ENCODE data around the gene PNPLA1.

Gene PNPLA1

DNA sequence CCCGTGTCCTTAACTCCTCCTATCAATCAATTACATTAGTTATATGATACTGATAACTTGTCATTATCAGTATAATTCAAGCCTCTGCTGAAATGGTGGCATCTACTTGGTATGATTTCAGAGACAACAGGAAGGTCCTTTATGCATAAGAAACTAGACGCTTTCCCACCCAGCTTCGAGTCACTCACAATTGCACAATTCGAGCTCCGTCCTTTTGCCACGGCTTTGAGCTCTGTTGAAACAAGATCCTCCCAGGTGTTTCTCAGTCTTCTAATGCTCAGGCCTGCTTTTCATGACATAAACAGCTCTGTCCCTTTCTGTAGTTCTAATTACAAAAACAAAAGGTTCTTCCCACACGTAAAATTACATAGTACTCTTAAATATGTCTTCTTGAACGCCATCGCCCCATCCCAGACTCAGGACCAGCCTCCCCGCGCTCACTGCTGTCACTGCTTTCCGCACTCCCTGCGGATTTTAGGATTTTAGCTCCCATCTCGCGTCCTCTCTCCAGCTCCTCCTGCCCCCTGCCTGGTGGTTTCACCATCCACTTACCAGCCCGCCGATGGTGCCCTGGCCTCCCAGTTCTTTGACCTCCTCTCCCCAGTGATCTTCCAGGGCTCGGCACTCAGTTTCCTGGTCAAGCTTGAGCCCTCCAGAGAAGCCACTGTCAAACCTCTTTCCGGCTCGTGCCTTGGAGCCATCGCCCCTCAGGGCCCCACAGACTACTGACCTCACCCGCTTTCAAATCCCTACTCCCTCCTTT is 23.2 kb upstream of the PNPLA1 start:
- no peak for DNase-seq

DNA sequence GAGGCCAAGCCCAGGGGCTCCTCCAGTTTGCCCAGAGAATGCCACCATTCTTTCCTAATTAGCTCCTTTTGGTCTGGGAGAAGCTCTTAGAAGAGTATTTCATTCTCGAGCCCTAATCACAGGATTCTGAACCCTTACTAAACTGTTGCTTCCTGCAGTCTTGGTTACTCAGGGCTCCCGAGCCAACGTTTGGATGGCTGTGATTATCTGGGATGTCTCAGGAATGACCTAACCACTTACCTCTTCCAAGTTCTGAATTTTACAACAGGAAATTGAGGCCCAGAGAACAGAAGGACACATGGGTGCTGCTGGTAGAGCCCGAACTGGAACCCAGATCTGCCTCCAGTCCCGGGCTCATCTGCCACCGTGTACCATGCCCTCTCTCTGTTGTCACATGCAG is 22.2 kb upstream of the PNPLA1 start:
- DNase-seq, result no peak

GRCh38 chr6:36248980-36249379 is 20.9 kb upstream of the PNPLA1 start:
- DNase-seq, result no peak

DNA sequence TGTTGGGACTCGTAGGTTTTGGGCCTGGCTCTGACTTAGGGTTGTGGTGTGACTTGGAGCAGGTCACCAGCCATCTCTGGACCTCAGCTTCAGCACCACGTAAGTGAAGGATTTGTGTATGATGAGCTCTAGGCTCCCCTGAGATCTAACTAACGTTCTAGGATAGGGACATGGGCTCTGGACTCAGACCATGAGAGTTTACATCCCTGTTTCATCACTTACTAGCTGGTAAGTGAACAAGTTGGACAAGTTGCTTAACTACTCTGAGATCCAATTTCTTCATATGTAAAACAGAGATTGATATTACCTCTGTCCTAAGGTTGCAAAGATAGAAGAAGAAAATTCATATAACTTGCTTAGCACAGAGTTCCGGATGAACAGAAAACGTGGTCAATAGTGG is 20.3 kb upstream of the PNPLA1 start:
- DNase-seq, result no peak

DNA sequence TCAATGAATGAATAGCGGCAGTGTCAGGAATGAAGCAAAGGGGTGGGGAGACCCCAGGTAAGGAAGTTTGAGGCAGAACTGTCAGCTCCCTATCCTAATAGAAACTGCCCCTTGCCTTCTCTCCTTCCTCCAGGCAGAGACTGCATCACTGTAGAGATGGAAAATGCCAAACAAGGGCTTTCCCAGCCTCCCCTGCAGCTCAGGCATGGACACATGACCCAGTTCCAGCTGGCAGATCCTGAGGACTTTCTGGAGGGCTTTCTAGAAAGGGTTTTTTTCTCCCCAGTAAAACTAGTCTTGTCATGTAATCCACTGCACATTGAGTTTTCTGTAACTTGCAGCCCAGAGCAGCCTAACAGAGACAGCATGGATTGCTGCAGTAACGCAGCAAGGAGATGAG is 17.9 kb upstream of the PNPLA1 start:
- DNase-seq, result no peak

DNA sequence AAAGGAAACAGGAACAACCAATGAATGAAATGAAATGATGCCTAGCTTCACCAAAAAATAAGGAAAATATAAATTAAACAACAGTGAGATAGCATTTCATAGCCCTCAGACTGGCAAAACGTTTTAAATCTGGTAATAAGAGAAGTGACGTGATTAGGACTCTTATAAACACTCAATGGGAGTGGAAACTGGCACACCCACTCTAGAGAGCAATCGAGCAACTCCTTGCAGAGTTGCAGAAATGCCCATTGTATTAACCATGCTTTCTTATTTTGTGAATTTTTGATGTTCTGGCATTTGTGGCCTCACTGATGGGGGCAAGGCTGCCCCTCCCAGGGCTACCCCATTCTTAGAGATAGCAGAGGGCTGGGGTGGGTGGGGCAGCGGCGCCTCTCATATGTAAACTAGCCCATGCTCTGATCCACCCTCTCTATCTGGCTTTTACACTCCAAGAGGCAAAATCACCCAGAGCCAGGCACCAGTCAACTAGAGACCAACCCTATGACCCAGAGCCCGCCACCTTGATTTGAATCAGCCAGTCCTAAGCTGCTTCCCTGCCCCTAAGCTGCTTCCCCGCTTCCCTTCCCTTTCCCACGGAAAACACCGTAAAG is 6.4 kb upstream of the PNPLA1 start:
- DNase-seq, result no peak

DNA sequence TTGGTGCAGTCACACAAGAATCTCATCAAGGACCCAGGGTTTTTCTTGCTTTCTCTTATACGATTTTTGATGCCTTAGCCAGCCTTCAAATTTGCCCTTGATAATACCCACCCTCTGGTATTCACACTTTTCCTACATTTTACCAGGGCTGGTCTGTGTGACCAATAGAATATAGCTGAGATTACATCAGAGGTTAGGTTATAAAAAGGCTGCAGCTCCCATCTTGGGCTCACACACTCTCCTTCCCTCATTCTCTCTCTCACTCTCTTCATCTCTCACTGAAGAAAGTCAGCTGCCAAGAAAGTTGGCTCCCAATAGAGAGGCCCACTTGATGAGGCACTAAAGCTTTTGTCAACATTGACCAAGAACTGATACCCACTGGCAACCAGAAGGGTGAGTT is 4.1 kb upstream of the PNPLA1 start:
- no peak for DNase-seq

- DNase-seq, result no peak
These were observed 2.8 kb upstream of the PNPLA1 start for GRCh38 chr6:36266913-36267644.

- no peak for DNase-seq
These were observed 2.0 kb upstream of the PNPLA1 start for GRCh38 chr6:36267731-36268477.

- DNase-seq, result no peak
These were observed 1.2 kb upstream of the PNPLA1 start for GRCh38 chr6:36268478-36269275.

- no peak for DNase-seq
These were observed 2.4 kb downstream of the PNPLA1 start for GRCh38 chr6:36272234-36272633.

DNA sequence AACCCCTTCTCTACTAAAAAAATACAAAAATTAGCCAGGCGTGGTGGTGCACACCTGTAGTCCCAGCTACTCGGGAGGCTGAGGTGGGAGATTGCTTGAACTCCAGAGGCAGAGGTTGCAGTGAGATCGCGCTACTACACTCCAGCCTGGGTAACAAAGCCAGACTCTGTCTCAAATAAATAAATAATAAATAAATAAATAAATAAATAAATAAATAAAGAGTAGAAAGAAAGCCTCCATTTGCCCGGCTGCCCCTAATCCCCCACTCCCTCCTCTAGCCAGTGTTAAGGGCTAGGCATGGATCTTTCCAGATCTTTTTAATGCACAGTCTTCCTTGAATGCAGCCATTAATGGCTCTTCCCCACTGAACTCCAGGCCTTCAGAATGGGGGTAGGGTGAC is 3.2 kb downstream of the PNPLA1 start:
- no peak for DNase-seq

DNA sequence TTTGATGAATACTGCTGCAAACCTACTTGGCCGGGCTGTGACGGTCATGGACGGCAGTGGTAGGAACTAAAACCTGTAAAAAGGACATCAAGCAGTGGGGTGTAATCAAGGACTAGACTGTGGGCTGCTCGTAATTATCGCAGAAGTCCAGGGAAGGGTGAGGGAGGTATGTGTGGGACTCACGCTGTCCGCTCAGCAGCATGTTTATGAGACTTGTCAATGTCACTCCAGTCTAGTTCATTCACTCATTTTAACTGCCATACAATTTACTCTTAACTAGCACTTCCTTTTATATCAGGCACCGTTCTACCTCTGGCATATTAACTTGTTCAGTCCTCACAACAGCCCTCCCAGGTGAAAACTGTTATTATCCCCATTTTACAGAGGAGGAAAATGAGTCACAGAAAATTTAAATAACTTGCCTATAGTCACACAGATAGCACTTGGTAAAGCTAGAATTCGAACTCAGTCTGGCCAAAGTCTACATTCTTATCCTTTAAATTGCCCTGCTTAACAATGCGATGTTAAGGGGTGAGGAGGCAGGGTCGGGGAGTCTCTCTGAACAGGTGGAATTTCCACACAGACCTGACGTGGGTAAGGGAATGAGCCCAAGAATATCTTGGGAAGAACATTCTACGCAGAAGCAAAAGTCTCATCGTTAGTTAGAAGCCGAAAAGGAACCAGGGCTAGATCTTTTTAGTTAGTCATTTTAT is 4.1 kb downstream of the PNPLA1 start:
- DNase-seq, result no peak

DNA sequence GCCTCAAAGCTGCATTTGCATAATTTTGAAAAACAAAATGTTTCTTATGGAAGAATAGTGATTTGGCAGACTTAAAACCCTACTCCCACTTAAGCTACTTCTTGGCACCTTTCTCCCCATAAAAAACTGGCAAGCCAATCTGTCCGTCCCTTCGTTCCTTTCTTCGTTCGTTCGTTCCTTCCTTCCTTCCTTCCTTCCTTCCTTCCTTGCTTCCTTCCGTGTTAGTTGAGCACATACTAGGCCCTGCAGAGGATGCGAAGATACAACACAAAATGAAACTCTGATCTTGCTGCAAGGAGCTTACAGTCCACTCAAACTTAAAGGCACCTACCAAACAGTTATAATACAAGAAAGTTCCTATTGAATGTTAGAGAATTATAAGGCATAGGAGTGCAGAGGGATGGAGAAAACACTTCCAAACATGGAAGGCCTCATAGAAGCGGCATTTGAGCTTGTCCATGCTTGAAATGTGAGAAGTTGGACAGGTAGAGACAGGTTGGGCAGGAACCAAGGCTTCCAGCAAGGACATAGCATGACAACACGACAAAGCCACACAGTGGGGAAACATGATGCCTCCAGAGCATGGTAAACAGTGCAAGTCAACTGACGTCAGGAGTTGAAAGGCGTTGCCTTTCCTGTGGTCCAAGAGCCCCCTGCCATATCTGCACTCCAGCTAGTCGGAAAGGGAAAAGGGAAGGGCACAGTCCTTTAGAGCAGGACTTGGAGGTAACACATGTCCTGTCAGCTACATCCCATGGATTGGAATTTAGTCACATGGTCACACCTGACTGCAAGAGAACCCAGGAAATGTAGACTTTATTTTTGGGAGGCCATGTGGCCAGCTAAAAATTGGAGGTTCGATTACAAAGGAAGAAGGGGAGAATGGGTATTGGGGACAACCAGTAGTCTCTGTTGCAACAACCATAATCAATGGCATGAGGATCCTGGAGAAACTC is 7.0 kb downstream of the PNPLA1 start:
- no peak for DNase-seq

GRCh38 chr6:36277946-36278470 is 8.1 kb downstream of the PNPLA1 start:
- no peak for DNase-seq

GRCh38 chr6:36280467-36280866 is 10.6 kb downstream of the PNPLA1 start:
- no peak for DNase-seq

- no peak for DNase-seq
These were observed 11.1 kb downstream of the PNPLA1 start for GRCh38 chr6:36280983-36281382.

DNA sequence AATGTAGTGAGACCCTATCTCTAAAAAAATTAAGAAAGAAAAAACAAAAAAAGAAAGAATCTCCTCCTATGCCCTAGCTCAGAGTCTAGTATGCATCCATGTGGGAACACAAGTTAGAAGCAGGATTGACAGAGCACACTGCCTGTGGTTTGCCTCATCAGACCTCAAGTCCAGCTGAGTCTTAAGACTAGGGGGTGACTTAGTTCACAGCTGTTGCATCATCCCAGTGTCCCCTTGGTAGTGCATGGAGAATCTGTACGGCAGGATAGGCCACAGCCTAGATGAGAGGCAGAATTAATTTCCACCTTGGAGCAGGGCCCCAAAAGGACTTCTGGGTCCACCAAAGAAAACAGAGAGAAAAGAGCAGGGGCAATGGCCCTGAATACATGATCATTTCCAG is 13.7 kb downstream of the PNPLA1 start:
- no peak for DNase-seq

- DNase-seq, result no peak
These were observed 14.5 kb downstream of the PNPLA1 start for GRCh38 chr6:36284359-36284758.

- no peak for DNase-seq
These were observed 15.4 kb downstream of the PNPLA1 start for GRCh38 chr6:36285187-36285671.
